ENCODE measurements around the gene C9orf153. TPM values are rescaled to one million over a fixed set of nuclear protein-coding genes. Genes with fewer than 3 reads are reported as not detected.
A peak's percentile ranks its signal among the peaks of the same experiment; 100 is the strongest.
"Not testable (repeated sequence)": the region's sequence is repeated elsewhere in the genome, so short reads cannot be mapped to it uniquely, and the experiment has no call there.

Gene C9orf153
- total RNA-seq, result 0.81 TPM

GRCh38 chr9:86259557-86259956 lies at the start of gene C9orf153:
Gene C9orf153 (minus strand): TSS chr9:86259657. CDS start chr9:86229603, 30,054 bp downstream.
- no peak for DNase-seq (ENCODE audit: low read depth in 2 of 3, low spot score in 2 of 3)

GRCh38 chr9:86308687-86309086 lies 49.2 kb upstream of the C9orf153 start:
- no peak for DNase-seq (ENCODE audit: low read depth in 2 of 3, low spot score in 2 of 3)

DNA sequence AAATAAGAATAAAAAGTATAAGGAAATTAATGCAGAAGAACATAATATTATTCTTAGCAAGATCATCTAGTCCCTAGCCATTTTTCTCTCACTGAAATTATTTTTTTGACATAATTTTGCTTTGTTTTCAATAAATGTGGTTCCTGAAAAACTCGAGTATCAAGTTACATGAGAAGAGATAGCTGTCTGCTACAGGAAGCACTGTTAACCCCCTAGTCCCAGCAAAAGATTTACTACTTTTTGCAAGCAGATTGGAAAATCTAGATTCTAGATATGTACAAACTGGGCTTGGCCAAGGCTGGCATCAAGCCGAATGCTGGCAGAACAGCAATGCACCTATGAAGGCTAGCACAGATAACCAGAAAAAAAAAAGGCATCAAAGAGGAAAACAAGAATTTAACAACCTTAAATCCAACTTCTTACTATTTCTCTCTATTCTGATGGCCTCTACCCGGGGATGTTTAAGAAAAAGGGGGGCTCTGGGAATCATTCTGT lies 44.8 kb upstream of the C9orf153 start:
- no peak for DNase-seq (ENCODE audit: low read depth in 2 of 3, low spot score in 2 of 3)

DNA sequence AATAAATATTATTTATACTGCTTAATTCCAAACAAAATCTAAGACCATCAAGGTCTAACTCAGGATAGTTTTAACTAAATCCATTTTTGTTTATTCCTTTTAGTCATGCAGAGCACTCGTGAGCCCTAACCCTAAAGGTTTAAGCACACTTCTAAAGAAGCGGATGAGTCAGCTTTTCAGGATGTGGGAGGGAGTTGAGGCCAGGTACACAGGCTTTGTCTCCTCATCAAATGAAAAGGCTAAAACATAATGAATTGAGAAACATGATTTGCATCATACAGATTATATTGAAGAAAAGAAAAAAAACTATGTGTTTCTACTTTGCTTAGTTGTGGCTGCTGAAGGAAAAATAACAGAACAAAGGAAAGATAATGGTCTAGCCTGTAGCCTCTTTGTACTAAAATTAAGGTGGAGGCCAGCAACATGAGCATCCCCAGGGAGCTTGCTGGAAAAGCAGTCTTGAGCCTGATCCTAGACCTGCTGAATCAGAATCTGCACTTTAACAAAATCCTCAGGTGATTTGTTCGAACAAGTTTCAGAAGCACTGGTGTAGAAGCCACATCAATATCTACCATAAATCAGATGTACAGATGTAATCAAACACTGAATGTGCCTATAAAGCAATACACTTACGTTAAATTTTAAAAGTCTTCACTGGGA lies 44.0 kb upstream of the C9orf153 start:
- DNase-seq (ENCODE audit: low read depth in 2 of 3, low spot score in 2 of 3), result no peak

DNA sequence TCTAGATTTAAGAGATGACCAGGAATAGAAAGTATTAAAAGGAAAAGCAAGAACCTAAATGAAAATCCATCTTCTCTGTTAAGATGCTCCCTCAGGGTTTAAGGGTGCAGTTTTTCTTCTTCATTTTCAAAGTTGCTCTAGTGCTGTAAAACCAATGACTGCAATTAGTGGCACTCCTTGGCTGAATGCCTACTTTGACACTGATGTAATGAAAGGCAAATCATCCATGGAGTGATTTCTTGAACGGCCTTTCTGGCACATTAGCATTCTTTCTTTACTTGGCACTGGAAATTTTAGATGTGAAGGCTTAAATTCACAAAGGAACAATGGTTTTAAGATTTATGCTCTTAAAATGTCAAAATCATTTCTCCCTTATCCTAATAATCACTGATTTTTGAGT lies 42.2 kb upstream of the C9orf153 start:
- no peak for DNase-seq (ENCODE audit: low read depth in 2 of 3, low spot score in 2 of 3)

GRCh38 chr9:86300701-86301100 lies 41.2 kb upstream of the C9orf153 start:
- DNase-seq (ENCODE audit: low read depth in 2 of 3, low spot score in 2 of 3), result no peak

DNA sequence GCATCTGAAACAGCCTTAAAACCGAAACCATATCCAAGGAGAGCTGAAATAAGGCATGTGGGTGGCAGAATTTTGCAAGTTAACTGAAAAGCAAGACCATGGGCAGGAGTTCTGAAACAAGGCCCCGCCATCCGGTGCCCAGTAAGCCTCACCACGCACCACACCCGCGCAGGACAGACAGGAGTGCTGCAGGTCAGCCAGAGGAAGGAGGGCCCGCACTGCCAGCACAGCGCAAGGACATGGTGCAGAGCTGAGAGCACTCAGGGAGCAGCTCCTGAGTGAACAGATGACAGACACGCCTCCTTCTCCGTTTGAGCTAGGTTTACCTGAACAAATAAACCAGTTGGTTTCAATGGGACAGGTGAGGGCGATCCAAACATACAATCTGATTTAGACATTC lies 39.4 kb upstream of the C9orf153 start:
- DNase-seq (ENCODE audit: low read depth in 2 of 3, low spot score in 2 of 3), result no peak

GRCh38 chr9:86290341-86290740 lies 30.9 kb upstream of the C9orf153 start:
- DNase-seq (ENCODE audit: low read depth in 2 of 3, low spot score in 2 of 3), result not testable (repeated sequence)

GRCh38 chr9:86288499-86289198 lies 29.2 kb upstream of the C9orf153 start:
- no peak for DNase-seq (ENCODE audit: low read depth in 2 of 3, low spot score in 2 of 3)

DNA sequence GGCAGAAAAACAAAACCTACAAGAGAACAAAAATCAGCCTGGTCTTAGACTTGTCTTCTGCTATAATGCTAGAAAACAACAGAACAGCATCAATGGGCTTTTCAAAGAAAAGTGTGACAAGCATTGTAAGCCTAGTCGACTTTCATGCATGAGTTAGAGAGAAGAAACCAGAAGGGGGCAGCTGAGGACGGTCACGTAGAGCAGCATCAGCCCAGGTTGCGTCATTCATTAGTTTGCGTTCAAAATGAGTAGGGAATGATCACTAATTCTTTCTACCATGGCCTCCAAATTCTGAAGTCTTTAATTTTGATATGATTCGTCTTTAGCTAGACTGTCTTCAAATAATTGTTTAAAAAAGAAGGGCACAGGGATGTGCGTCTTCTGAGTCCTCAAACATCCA lies 27.6 kb upstream of the C9orf153 start:
- DNase-seq (ENCODE audit: low read depth in 2 of 3, low spot score in 2 of 3), result peak in 1 of 3 donors; percentile 48

- peak in 2 of 3 donors; percentile 25 to 31 for DNase-seq (ENCODE audit: low read depth in 2 of 3, low spot score in 2 of 3)
These were observed 26.8 kb upstream of the C9orf153 start for GRCh38 chr9:86286278-86286677.

- DNase-seq (ENCODE audit: low read depth in 2 of 3, low spot score in 2 of 3), result peak in 2 of 3 donors; percentile 63 to 91
These were observed 25.8 kb upstream of the C9orf153 start for GRCh38 chr9:86285261-86285660.

DNA sequence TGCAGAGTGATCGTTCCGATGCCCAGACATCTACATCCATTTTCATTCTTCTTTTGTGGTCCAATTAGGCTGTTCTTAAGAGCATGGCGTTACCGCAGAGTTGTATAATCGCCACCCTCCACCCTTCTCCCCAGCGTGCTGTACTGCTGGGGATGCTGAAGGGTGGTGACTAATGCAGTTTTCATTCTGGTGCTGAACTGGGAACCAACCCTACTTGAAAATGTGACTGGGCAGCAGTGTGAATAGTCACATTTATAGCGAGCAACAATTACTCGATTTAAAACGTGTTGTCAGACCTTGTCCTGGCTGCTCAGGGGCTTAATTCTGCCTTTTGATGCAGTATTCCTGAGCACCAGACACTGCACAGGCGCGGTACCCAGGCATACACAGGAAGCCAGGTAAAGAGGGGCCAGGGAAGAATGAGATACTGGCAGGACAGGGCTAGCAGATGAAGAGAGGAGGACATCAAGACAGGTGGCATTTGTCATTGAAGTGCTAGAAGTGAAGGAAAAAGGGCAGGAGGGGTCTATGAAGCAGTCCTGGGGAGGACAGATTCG lies 23.6 kb upstream of the C9orf153 start:
- no peak for DNase-seq (ENCODE audit: low read depth in 2 of 3, low spot score in 2 of 3)

- peak; percentile 93 to 99 (median 95) for DNase-seq (ENCODE audit: low read depth in 2 of 3, low spot score in 2 of 3)
These were observed 22.9 kb upstream of the C9orf153 start, which contains the start of gene ISCA1 for GRCh38 chr9:86282077-86282978. Gene ISCA1 (minus strand): TSS chr9:86282538. CDS start chr9:86282458, 80 bp downstream.

GRCh38 chr9:86281593-86282076 lies 22.2 kb upstream of the C9orf153 start:
- no peak for DNase-seq (ENCODE audit: low read depth in 2 of 3, low spot score in 2 of 3)

GRCh38 chr9:86280580-86280979 lies 21.1 kb upstream of the C9orf153 start:
- no peak for DNase-seq (ENCODE audit: low read depth in 2 of 3, low spot score in 2 of 3)

DNA sequence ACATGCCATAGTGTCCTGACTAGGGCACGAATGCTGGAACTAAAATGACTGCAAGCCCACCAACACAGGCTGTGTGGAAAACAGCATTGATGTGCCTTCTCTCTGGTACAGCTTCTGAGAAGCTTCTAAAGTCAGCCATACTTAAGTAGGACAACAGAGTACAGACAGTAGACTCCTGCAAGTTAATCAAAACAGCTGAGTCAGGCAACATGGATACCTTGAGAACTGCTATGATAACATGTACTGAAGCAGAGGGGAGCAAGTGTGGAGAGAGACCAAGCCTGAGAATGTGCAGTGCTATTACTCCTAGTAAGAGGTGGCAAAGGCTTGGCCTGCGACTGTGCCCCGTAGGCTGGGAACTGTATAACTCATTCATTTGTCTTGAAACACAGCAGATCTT lies 20.4 kb upstream of the C9orf153 start:
- no peak for DNase-seq (ENCODE audit: low read depth in 2 of 3, low spot score in 2 of 3)

GRCh38 chr9:86277072-86277471 lies 17.6 kb upstream of the C9orf153 start:
- no peak for DNase-seq (ENCODE audit: low read depth in 2 of 3, low spot score in 2 of 3)

DNA sequence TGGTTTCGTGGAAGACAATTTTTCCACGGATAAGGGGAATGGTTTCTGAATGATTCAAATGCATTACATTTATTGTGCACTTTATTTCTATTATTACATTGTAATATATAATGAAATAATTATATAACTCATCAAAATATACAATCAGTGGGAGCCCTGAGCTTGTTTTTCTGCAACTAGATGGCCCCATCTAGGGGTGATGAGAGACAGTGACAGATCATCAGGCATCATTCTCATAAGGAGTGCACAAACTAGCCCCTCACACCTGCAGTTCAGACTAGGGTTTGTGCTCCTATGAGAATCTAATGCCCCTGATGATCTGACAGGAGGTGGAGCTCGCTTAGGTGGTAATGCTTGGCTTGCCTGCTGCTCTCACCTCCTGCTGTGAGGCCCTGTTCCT lies 16.5 kb upstream of the C9orf153 start:
- DNase-seq (ENCODE audit: low read depth in 2 of 3, low spot score in 2 of 3), result peak in 1 of 3 donors; percentile 33

DNA sequence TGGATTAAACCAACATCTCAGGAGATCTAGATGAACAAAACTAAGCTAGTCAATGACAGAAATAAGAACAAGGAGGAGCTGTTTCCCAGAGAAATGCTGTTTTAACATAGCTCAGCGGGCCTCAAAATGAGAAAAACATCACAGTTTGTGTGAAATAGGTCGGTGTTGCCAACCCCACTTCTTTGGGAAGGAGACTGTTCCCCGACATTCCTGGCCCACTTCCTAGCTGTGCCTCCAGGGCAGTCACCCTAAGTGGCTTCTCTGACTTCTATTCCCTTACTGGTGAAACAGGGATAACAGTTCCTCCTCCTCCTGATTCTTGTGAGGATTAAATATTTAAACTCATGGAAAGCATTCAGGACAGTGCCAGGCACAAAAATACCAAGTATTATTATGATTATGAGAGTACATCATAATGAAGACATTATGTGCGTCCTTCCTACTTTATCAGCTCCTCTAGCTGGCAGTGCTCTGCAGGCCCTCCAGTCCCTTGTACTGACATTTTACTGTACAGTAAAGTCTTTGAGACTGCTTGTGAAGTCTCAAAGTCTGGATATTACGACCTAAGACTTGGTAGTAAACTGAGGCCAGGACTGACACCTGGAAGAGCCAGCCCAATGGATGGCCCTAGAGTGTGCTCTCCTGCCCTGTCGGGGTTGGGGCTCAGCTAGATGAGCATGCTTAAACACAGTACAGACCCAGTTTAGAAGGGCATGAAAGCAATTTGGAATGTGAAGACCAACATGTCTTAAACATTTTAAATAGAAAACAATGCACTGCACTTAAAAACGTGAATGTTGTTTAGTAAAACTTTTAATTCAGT lies 15.6 kb upstream of the C9orf153 start:
- no peak for DNase-seq (ENCODE audit: low read depth in 2 of 3, low spot score in 2 of 3)
